ENCODE results near the gene CACNA2D3.
"Not testable (repeated sequence)": the region's sequence is repeated elsewhere in the genome, so short reads cannot be mapped to it uniquely, and the experiment has no call there.

CACNA2D3 gene

GRCh38 chr3:54122324-54123002 is at the start of gene CACNA2D3:
Gene CACNA2D3 (plus strand): TSS chr3:54122552.
- no peak for DNase-seq

DNA sequence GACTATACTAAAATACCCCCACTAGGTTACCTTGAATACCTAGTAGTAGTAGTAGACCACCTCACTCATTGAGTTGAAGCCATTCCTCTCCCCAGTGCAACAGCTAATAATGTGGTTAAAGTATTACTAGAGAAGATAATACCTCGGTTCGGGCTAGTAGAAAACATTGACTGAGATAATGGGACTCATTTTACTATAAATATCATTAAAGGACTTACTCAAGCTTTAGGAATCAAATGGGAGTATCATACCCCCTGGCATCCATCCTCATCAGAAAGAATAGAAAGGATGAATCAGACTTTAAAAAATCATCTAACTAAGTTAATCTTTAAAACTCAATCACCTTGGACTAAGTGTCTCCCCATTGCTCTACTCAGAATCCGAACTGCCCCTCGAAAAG is 49.0 kb upstream of the CACNA2D3 start:
- no peak for DNase-seq

GRCh38 chr3:54079314-54079713 is 43.0 kb upstream of the CACNA2D3 start:
- DNase-seq, result no peak

GRCh38 chr3:54079730-54080325 is 42.5 kb upstream of the CACNA2D3 start:
- no peak for DNase-seq

DNA sequence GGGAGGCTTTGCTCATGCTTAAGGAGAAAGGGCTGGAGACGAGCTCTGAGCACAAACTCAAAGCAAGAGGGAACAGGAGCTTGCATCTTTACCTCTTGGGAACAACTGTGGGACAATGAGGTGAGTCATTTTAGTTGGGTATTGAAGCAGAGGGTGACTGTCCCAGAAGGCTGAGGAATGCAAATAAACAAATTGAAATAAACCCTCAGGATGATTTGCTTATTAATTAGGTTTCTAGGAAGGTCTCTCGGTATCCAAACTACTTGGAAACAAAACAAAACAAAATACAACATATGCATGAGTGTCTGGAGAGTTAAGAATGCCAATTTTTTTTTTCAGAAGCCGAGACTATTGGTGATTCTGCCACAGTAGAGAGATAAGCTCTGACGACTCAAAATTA is 38.4 kb upstream of the CACNA2D3 start:
- no peak for DNase-seq

- no peak for DNase-seq
These were observed 36.4 kb upstream of the CACNA2D3 start for GRCh38 chr3:54085936-54086335.

DNA sequence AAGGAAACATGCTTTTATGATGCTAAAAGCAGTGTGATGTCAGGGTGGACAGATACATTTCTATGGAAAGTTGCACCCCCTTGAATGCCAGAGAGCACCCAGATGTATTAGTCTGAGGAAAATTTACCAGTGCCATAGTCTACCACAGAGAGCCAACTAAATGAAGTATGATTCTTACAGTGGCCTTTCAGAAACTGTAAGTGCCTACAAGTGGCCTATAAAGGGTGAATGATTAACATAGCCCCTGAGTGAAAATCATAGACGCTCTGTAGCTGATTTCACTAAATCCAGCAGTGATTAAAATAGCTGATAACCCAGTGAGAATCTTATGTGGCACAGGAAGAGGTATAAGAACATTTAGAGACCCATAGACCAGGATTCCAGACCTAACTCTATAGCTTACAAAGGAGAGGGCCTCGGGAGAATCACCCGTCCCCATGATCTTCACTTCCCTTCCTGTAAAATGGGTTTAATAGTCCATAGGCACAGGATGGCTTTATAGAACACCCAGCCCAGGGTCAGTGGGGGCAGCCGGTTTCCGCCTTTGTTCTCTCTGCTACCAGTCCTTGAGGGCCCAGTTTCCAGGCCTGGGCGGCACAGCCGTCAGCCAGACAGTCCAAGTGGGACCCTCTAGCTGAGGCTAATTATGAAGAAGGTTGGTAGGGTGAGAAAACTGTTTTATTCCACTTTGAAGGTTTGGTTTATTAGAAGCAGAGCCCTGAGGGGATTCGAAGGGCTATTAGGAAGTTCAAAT is 35.5 kb upstream of the CACNA2D3 start:
- DNase-seq, result no peak

DNA sequence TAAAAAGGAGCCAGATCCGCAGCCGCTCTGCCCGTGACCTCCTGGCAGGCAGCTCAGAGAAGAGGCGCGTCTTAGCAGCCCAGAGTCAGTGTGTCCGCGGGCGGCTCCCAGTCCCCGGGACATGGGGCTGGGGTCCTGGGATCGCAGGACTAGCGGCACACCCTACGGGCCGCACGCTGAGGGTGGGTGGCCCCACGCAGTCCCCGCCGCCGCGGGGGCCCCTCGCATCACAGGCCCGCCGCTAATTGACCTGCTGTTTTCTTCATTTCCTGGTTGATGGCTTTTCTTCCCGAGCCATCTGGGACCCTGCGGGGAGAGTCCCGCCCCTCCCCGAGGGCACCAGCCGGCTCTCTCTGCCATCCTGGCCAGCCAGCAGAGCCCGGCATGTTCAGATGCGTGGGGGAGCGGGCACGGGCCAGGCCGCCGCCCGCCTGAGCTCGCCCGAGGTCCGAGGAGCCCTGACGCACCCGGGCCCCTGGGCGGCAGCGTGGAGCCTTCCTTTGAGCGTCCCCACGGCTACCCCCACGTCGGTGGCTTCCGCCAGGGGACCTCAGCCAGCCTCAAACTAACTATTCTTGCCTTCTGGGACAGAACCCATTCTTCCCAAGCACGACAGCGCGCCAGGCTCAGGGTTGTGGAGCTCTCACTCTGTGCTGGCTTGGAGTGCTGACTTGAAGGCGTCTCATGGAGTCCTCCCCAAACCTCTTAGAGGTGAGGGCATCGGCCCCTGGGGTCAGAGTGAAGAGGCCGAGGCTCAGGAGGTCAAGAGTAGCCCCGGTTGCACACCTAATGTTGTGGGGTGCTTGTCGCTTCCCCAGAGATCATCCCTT is 34.6 kb upstream of the CACNA2D3 start:
- DNase-seq, result no peak

GRCh38 chr3:54093491-54094248 is 28.7 kb upstream of the CACNA2D3 start:
- no peak for DNase-seq

GRCh38 chr3:54094926-54095325 is 27.4 kb upstream of the CACNA2D3 start:
- DNase-seq, result no peak

- no peak for DNase-seq
These were observed 23.0 kb upstream of the CACNA2D3 start for GRCh38 chr3:54099381-54099780.

GRCh38 chr3:54104084-54104483 is 18.3 kb upstream of the CACNA2D3 start:
- DNase-seq, result no peak

GRCh38 chr3:54116129-54116528 is 6.2 kb upstream of the CACNA2D3 start:
- not testable (repeated sequence) for DNase-seq

DNA sequence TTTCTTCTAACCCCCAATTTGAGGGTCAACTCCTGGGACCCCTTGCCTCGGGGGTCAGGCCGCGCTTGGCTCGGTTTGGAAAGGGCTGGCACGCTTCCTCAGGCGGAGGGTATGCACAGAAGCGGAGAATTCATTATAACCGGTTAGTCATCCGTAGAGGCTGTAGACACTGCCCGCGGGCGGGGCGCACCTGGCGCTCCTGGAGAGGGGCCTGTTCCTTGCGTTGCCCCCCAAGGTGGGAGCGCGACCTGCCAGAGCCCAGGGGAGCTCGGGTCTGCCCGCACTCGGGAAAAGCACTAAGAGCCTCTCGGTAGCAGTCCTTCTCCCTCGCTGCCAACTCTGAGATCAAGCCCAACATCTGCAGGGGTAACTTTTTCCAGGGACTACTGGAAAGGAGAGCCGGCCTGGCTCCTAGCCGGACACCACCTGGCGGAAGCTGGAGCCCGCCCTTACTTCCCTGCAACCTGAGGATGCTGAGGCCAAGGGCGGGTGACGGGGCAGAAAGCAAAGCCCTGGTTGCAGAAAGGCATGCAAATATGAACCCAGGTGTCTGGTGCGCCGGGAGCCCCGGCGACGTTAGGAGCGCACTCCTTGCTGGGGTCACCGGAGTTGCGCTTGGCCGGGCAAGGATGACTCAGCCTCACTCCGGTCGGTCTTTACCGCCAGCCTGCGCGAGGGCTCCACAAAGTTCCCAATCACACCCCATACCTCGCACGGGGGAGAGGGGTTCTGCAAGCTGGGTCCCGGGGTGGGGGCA is 1.5 kb upstream of the CACNA2D3 start:
- no peak for DNase-seq

- no peak for DNase-seq
These were observed 683 bp upstream of the CACNA2D3 start for GRCh38 chr3:54121414-54122323.

DNA sequence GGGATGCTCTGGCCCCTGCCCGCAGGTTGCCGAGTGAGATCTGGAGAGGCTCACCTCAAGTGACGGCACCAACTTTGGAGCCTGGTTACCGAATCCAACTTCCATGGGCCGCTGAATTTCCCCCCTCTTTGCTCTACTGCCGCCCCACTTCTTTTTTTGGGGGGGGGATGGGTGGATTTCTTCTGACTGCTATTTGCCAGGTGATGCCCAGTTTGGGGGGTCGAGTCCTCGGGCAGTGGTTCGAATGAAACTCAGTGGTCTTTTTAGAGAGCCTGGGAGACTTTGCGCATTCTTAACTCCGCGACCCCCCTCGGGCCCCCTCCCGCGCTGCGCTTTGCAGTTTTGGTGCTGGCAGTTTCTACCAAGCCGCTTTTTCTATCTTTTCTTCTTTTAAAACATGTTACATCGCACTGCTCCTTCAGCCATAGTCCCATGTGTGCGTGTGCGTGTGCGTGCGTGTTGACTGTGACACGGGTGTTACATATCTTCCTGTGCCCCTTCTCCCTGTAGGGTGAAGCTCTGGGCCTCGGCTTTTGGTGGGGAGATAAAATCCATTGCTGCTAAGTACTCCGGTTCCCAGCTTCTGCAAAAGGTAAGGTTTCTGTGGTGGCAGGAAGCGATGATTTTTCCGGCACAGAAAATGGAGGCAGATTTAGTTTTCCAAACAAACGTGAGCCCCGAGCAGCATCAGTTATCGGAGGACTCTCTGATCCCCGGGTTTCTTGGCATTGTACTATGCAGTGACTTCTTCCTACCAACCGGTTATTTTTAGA is 837 bp downstream of the CACNA2D3 start:
- DNase-seq, result no peak

- DNase-seq, result no peak
These were observed 1.4 kb downstream of the CACNA2D3 start for GRCh38 chr3:54123776-54124196.

DNA sequence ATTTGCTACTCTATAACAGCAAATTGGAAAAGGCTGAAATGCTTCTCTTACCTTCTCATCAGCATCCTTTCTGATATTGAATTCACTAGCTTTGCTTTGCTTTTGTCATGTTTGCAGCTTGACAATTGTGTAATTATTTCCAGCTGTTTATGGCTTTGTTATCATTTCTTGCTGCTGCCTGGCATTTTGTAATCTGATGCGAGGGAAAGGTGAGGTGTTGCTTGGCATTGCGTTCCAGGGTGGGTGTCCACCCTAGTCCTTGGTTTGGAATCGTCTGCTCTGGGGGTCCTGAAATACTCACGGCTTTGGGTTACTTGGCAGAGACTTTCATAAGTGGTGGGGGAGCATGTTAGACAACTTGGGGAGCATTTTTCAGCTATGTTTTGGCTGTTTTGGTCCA is 2.9 kb downstream of the CACNA2D3 start:
- DNase-seq, result no peak

DNA sequence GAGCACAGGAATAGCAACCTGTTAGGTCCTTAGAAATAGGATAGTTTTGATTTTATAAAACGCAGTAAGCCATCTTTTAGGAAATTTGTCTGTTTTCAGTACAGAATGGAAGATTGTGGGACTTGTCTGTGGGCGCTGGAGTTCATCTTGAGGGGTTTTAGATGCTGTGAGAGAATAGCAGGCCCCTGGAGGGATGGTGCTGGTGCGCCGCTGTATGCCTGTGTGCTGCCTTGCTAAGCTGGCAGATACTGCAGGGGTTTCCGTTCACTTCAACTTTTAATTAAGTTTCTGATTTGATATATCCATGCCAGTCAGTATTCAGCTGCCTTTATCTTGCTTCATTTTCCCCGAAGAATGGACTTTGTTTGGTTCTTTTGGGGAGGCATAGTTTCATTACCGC is 4.2 kb downstream of the CACNA2D3 start:
- DNase-seq, result no peak

Data from activated CD4-positive, alpha-beta T cell treated with anti-CD3 and anti-CD28 coated beads, Interleukin-10, Interleukin-2, amounts not matched to agents 100 ng/mL and 50 ng/mL, durations not matched to agents 16 hours and 8 hours (primary cell).